Vagina (tissue), 2 donors: Measurements from ENCODE around the gene RAD9A.

Experiments used
- POLR2A ChIP-seq, 2 donors: fragments of 450-650 bp; IDR thresholded peaks; one replicate each; pipeline ENCODE4 v1.6.1; 2017; ENCODE audit warnings: antibody characterized with exemption in 2 of 2, mild to moderate bottlenecking in 2 of 2, moderate library complexity in 2 of 2
- TF ChIP-seq, protein P1 (sequence below), 3 experiments: fragments of 450-650 bp in 2 of 3; fragments of 200-600 bp in 1 of 3; sonication (generic) in 1 of 3; IDR thresholded peaks; one replicate each; pipeline ENCODE4 v1.5.1; 2017 to 2019; ENCODE audit warnings: antibody characterized with exemption in 3 of 3, mild to moderate bottlenecking in 2 of 3, moderate library complexity in 2 of 3

- peak in 1 of 2 donors; percentile 21 for TF ChIP-seq POLR2A (IDR thresholded peaks at IDR 0.05)
- TF ChIP-seq, protein P1, sequence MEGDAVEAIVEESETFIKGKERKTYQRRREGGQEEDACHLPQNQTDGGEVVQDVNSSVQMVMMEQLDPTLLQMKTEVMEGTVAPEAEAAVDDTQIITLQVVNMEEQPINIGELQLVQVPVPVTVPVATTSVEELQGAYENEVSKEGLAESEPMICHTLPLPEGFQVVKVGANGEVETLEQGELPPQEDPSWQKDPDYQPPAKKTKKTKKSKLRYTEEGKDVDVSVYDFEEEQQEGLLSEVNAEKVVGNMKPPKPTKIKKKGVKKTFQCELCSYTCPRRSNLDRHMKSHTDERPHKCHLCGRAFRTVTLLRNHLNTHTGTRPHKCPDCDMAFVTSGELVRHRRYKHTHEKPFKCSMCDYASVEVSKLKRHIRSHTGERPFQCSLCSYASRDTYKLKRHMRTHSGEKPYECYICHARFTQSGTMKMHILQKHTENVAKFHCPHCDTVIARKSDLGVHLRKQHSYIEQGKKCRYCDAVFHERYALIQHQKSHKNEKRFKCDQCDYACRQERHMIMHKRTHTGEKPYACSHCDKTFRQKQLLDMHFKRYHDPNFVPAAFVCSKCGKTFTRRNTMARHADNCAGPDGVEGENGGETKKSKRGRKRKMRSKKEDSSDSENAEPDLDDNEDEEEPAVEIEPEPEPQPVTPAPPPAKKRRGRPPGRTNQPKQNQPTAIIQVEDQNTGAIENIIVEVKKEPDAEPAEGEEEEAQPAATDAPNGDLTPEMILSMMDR (IDR thresholded peaks at IDR 0.05), result no peak
These were observed at the start of gene RAD9A for GRCh38 chr11:67391304-67392182.
